Non-pigmented ciliary epithelial cell (primary cell): ENCODE measurements around the gene PNLDC1.
A peak's percentile ranks its signal among the peaks of the same experiment; 100 is the strongest.
"Not testable (repeated sequence)": the region's sequence is repeated elsewhere in the genome, so short reads cannot be mapped to it uniquely, and the experiment has no call there.

ENCODE experiments used
- DNase-seq: peaks from one replicate; pipeline ENCODE4 v3.0.0-alpha.2; 2010; ENCODE audit warnings: low read depth

PNLDC1 gene

DNA sequence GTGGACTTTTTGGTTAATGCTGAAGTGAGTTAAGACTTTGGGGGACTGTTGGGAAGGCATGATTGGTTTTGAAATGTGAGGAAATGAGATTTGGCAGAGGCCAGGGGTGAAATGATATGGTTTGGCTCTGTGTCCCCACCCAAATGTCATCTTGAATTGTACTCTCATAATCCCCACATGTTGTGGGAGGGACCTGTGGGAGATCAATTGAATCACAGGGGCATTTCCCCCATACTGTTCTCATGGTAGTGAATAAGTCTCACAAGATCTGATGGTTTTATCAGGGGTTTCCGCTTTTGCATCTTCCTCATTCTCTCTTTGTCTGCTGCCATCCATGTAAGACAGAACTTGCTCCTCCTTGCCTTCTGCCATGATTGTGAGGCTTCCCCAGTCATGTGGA, 49.8 kb downstream of the PNLDC1 start:
- DNase-seq, result not testable (repeated sequence)

DNA sequence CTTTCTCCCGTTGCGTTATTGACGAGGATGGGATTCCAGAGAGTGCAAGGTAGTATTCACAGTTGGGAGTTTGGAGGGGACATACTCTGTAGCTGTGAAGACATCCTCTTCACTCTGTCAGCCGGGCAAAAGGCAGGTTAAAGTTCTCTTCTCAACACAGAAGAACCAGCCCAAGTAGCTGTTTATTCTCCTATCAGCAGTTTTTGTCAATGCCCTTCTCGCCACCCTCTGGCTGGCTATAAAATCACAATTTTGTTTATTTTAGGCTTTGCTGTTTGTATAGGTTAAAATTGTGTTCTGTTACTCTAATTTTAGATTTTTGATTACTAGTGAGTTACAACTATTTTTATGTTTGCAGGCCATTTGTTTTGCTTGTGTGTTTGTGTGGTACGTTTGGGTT, 52.8 kb downstream of the PNLDC1 start:
- DNase-seq, result no peak

DNA sequence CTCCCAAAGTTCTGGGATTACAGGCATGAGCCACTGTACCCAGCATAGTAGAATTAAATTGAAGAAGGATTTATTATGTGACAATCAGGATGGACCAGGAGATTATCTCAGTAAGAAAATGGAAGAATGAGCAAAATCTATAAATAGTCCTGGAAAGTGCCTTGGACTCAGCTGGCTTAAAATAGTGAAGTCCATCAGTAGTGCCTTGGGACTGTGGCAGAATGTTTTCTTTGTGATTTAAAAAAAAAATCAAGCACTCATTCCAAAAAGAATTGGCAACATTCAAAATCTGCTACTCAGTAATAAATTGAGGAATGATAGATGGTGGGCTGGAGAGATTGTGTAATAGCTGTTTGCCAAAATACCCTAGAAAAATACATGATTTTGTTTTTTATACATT, 53.7 kb downstream of the PNLDC1 start:
- DNase-seq, result no peak

DNA sequence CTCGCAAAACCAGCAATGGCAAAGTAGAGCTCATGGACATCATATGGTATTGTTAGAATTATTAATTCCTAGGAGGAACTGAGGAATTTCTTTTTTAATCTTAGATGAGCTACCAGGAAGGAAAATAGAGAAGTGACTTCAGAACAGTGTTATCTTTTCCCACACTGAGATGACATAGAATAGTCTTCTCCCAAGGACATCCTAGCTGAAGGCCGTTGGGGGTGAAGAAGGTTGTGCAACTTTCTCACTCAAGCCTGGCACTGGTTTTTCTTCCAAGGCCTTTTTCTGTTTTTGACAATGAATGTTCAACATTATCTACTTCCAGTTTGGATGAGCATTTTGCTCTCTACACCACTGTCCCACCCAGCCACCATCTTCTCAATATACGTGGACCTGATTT, 54.9 kb downstream of the PNLDC1 start:
- DNase-seq, result no peak

DNA sequence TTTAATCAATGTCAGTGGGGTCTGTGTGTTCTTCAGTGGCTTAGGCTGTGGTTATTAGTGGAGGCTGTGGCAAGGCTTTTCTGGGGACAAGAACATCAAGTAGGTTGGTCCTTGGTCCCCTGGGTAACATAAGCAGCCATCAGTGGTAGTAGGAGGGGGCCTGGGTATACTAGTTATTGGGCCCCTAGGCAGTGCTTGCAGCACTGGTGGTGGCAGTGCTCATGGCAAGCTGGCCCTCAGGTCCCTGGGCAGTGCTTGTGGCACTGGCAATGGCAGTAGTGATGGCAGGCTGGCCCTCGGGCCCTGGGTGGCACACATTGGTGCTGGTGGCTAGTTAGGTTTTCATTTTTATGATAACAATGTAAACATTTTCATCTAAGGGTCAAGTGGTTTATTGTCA, 58.2 kb downstream of the PNLDC1 start:
- DNase-seq, result no peak

DNA sequence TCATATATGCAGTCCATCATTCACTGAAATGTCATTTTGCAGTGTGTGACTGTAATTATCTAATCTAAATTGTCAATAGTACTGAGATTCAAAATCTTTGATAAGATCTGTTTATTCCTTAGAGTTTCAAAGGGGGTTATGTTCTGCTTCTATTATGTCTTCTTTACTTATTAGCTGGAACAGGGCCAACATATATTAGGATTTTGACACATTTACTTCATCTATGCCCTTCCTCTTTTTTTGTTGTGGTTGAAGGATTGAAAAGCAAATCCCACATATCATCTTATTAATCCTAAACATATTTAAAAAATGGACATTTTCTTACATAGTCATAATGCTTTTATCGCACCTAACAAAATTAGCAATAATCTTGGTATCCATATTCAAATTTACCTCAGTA, 60.4 kb downstream of the PNLDC1 start:
- no peak for DNase-seq

DNA sequence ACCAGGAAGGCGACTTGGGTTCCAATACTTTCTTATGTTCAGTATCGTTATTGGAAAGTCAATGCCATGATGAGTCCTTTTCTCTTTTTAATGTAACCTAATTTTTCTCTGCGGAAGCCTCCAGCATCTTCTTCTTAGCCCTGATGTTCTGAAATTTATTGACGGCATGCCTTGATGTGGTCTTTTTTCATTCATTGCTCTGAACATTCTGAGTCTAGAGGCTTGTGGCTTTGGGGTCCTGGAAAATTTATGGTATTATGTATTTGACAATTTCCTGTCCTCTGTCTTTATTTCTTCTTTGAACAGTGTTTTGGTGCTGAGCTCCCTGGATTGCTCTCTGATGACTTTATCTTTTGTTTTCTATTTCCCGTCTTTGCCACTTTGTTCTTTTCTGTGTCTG, 62.0 kb downstream of the PNLDC1 start:
- no peak for DNase-seq

DNA sequence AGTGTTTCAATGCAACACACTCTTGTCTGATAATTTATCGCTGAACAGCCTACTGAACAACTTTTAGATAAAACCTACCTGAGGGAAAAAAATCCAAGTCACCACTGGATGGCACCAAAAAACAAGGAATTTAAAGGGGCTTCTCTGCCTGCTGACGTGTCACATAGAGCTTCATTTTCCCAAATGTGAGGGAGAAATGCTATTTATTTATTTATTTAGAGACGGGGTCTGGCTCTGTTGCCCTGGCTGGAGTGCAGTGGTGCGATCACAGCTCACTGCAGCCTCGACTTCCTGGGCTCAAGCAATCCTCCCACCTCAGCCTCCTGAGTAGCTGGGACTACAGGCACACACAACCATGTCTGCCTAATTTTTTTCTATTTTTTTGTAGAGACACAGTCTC, 63.3 kb downstream of the PNLDC1 start:
- peak; percentile 31 for DNase-seq

DNA sequence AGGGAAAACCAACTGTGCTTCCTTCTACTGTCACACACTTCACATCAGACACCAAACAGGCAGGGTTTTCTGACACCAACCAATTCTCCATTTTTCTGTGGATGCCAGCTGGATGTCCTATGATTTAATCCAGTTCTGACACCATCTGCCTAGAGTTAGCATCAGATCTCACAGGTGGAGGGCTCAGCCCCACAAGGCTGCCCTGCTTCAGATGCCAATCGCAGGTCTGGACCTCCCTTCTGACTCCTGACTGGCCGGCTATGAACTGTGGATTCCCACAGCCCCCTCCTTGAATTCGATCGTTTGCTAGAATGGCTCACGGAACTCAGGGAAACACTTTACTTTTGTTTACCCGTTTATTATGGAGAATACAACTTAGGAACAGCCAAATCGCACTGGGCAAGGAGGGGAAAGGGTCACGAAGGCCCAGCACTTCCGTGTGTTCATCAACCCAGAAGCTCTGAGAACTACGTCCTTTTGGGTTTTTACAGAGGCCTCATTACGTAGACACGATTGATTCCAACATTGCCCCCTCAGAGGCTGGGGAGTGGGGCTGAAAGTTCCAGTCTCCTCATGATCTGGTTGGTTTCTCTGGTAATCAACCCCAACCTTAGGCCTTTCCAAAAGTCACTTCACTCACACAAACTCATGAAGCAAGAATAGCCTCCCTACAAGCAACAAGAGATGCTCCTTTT, 65.3 kb downstream of the PNLDC1 start:
- DNase-seq, result no peak

DNA sequence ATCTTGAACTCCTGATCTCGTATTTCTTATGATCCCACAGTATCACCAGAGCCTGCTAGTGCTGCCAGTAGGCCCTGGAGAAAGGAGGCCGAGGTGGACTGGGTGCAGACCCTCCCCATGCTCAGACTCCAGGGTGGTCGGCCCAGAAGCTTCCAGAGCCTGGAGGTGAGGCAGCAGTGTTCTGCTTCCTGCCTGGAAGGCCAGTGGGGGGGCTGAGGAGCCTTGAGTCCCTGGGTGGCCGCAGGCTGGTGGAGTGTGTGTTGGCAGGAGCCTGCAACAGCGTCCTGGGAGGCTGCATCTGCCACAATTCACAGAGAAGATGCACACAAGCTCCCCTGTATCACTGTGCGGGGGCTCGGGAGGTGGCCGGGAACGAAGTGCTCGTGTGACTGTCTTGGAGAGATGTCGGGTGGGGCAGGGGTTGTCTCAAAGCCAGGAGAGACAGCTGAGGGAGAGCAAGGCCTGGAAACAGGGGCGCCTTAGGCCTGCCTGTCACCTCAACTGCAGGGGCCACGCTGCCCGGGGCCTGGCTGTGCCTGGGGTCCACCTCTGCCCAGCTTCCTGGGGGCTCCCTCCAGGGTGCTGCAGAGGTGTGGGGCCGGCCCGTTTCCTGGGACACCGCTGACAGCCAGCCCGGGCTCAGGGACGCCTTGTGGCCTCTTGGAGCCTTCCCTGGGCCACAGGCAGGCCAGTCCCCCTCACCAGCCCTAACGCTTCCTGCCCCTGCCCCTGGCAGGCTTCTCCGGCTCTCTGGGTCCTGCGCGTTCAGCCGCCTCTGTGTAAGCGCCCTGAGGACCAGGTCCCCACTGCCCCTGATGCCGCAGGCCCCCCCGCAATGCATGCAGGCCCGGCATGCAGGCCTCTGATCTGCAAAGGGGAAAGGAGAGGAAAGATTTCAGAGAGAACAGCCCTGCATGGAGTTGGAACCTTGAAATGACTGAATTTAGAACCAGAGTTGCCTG, 66.5 kb downstream of the PNLDC1 start:
- no peak for DNase-seq
